OCI-LY7 (cell line): ENCODE measurements around the gene MARVELD2.

Source experiments
- CTCF ChIP-seq: fragments of 200-600 bp; sonication (generic); conservative IDR thresholded peaks from 2 replicates; pipeline ENCODE4 v1.5.1; 2014; ENCODE audit warnings: mild to moderate bottlenecking, antibody characterized with exemption, low read length, moderate library complexity, mixed read lengths
- EZH2phosphoT487 ChIP-seq: fragments of 200-600 bp; sonication (generic); IDR thresholded peaks from 2 replicates; pipeline ENCODE4 v1.6.1; 2018; ENCODE audit warnings: low read depth, borderline replicate concordance, mild to moderate bottlenecking, mixed run types, antibody characterized with exemption, low read length, moderate library complexity, mixed read lengths

GRCh38 chr5:69468631-69469030 is 53.7 kb downstream of the MARVELD2 start:
- no peak for TF ChIP-seq CTCF
- no peak for TF ChIP-seq EZH2phosphoT487
